Body of pancreas (tissue), 4 donors: ENCODE results near the gene PTDSS2. TPM values are rescaled to one million over a fixed set of nuclear protein-coding genes. Genes with fewer than 3 reads are reported as not detected.

Experiments used
- ATAC-seq: fragments of 150-250 bp; one replicate; pipeline ENCODE4 v1.9.1; 2016
- DNase-seq, 4 donors: peaks; one replicate each; pipeline ENCODE4 v3.0.0-alpha.2; 2019
- H3K27ac ChIP-seq, 4 donors: fragments of 200-600 bp; sonication (generic); 1 replicate in 3 of 4; 2 replicates in 1 of 4; pipeline versions ENCODE4 v1.5.1 to v1.6.1; 2016 to 2019; ENCODE audit warnings: mild to moderate bottlenecking in 1 of 4, mixed read lengths in 1 of 4, moderate library complexity in 1 of 4
- H3K27me3 ChIP-seq, 2 donors: fragments of 200-600 bp; sonication (generic); one replicate each; pipeline ENCODE4 v1.6.0; 2016; ENCODE audit warnings: mild to moderate bottlenecking in 1 of 2
- H3K36me3 ChIP-seq, 2 donors: fragments of 200-600 bp; sonication (generic); replicated peaks in 1 of 2; 2 replicates each; pipeline ENCODE4 v1.5.1; 2016; ENCODE audit warnings: low read depth in 2 of 2; ENCODE audit not compliant: insufficient read depth in 1 of 2
- H3K4me1 ChIP-seq: fragments of 200-600 bp; sonication (generic); one replicate; pipeline ENCODE4 v1.6.0; 2016
- H3K4me3 ChIP-seq, 2 donors: fragments of 200-600 bp; sonication (generic); 1 replicate in 1 of 2; 2 replicates in 1 of 2; pipeline ENCODE4 v1.5.1; 2016 to 2019
- H3K9me3 ChIP-seq, 3 donors: fragments of 200-600 bp; sonication (generic); 1 replicate in 2 of 3; 2 replicates in 1 of 3; pipeline ENCODE4 v1.5.1; 2016
- POLR2A ChIP-seq, 3 donors: fragments of 450-650 bp; IDR thresholded peaks; one replicate each; pipeline ENCODE4 v1.6.1; 2016; ENCODE audit warnings: antibody characterized with exemption in 3 of 3, mild to moderate bottlenecking in 2 of 3
- WGBS, 2 donors: methylation state at CpG; one replicate each; pipeline ENCODE4 v1.1.5; 2017; 5-methylcytosine and 5-hydroxymethylcytosine counted together
- intact Hi-C: fragments of 100-400 bp; cut with DNase I; formaldehyde crosslinking; loops from one replicate; pipeline ENCODE4 v1.15.1; 2023
- small RNA-seq: library from RNA; depleted of rRNA; stranded (forward); fragments of <200 nt; gene quantifications from one replicate; pipeline ENCODE3, GENCODE V24; 2016
- total RNA-seq, 2 donors: library from RNA; depleted of rRNA; stranded (reverse); fragments of >200 nt; gene quantifications; one replicate each; pipeline ENCODE4 v1.1.0, GENCODE V29; 2016
- TF ChIP-seq, protein P1 (sequence below), 7 experiments: fragments of 450-650 bp in 4 of 7; fragments of 200-600 bp in 3 of 7; sonication (generic) in 3 of 7; IDR thresholded peaks; one replicate each; pipeline ENCODE4 v1.5.1; 2016 to 2019; ENCODE audit warnings: antibody characterized with exemption in 7 of 7

Gene PTDSS2
- total RNA-seq, 2 donors from 2014 or later: 17.4 to 93.3 TPM

- Histone ChIP-seq H3K9me3 (no peaks in the 10 kb centered on the region), H3K4me3 (peak within 1 kb of the TSS in 1 of 2 donors; percentile 13), H3K36me3 (peaks cover 0 to 1% of the 10 kb centered on the region in 2 donors), H3K4me1 (peaks cover 36% of the 10 kb centered on the region), H3K27ac (peak within 1 kb of the TSS; percentile 85 to 92 (median 90)), H3K27me3 (no peaks in the 10 kb centered on the region)
- TF ChIP-seq, protein P1, sequence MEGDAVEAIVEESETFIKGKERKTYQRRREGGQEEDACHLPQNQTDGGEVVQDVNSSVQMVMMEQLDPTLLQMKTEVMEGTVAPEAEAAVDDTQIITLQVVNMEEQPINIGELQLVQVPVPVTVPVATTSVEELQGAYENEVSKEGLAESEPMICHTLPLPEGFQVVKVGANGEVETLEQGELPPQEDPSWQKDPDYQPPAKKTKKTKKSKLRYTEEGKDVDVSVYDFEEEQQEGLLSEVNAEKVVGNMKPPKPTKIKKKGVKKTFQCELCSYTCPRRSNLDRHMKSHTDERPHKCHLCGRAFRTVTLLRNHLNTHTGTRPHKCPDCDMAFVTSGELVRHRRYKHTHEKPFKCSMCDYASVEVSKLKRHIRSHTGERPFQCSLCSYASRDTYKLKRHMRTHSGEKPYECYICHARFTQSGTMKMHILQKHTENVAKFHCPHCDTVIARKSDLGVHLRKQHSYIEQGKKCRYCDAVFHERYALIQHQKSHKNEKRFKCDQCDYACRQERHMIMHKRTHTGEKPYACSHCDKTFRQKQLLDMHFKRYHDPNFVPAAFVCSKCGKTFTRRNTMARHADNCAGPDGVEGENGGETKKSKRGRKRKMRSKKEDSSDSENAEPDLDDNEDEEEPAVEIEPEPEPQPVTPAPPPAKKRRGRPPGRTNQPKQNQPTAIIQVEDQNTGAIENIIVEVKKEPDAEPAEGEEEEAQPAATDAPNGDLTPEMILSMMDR (IDR thresholded peaks at IDR 0.05): peak in 1 of 7 experiments; percentile 13
- peak in 2 of 3 donors; percentile 44 to 61 for TF ChIP-seq POLR2A (IDR thresholded peaks at IDR 0.05)
- ATAC-seq (peak; percentile 66), DNase-seq (peak; percentile 90 to 94 (median 94))
- 4% methylated on average over 91 of the region's 93 CpGs; no CpG with 5 or more reads in 1 of the 2 donors for WGBS, 2 donors
- intact Hi-C loops: no loop called here
These were observed 87.0 kb downstream of the PTDSS2 start, which contains the start of gene LRRC56 for GRCh38 chr11:536841-537621. LRRC56 (plus strand) TSS chr11:537527; CDS start chr11:540685, 3,158 bp downstream.

- Histone ChIP-seq H3K27me3 (no peaks in the 10 kb centered on the region), H3K4me1 (peaks cover 36% of the 10 kb centered on the region), H3K9me3 (no peaks in the 10 kb centered on the region), H3K4me3 (peak overlapping the region in 1 of 2 donors; percentile 13), H3K36me3 (no peaks in the 10 kb centered on the region), H3K27ac (peak overlapping the region in 2 of 4 donors; percentile 90 to 92)
- WGBS, 2 donors: 30 to 60% methylated on average over 1 to 19 of the region's 19 CpGs
- peak in 3 of 4 donors; percentile 7 to 16 (median 11) for DNase-seq
- intact Hi-C loops: no loop called here
- ATAC-seq: no peak
- TF ChIP-seq, protein P1 (IDR thresholded peaks at IDR 0.05): peak in 1 of 7 experiments; percentile 7
- TF ChIP-seq POLR2A (IDR thresholded peaks at IDR 0.05): no peak
These were observed 87.7 kb downstream of the PTDSS2 start for GRCh38 chr11:537622-538430.

- no peaks in the 10 kb centered on the region for H3K27me3 ChIP-seq
- ATAC-seq (no peak), DNase-seq (peak in 1 of 4 donors; percentile 11)
- no peak overlapping the region for H3K4me3 ChIP-seq
- intact Hi-C loops: no loop called here
- no peaks in the 10 kb centered on the region for H3K36me3 ChIP-seq
- TF ChIP-seq, protein P1 (IDR thresholded peaks at IDR 0.05): no peak
- no peak for TF ChIP-seq POLR2A (IDR thresholded peaks at IDR 0.05)
- H3K4me1 ChIP-seq: peaks cover 36% of the 10 kb centered on the region
- WGBS, 2 donors: 84 to 90% methylated on average over 15 to 20 of the region's 20 CpGs
- no peak overlapping the region for H3K27ac ChIP-seq
- H3K9me3 ChIP-seq: no peaks in the 10 kb centered on the region
These were observed 88.5 kb downstream of the PTDSS2 start for GRCh38 chr11:538431-539051.

- Histone ChIP-seq H3K27me3 (no peaks in the 10 kb centered on the region), H3K27ac (no peak overlapping the region), H3K9me3 (no peaks in the 10 kb centered on the region), H3K36me3 (no peaks in the 10 kb centered on the region), H3K4me3 (no peak overlapping the region), H3K4me1 (peaks cover 26% of the 10 kb centered on the region)
- no peak for ATAC-seq
- no peak for DNase-seq
- WGBS, 2 donors: 91% methylated on average over 5 of the region's 8 CpGs
- intact Hi-C loops: no loop called here
- TF ChIP-seq, protein P1 (IDR thresholded peaks at IDR 0.05): no peak
- no peak for TF ChIP-seq POLR2A (IDR thresholded peaks at IDR 0.05)
These were observed 89.9 kb downstream of the PTDSS2 start for GRCh38 chr11:539971-540481.

Small RNA genes lying within 50 kb of the gene (small RNA-seq; reads per million reads assigned to genes)
- not detected for gene RN7SL838P

Other genes with a start within 250 kb of the PTDSS2 start
- 10 to 100 TPM; 22.3 to 31.0 TPM for gene BET1L, start 242.9 kb upstream of the PTDSS2 start, total RNA-seq
- 10 to 100 TPM; 59.3 to 88.5 TPM for gene RIC8A, start 242.6 kb upstream of the PTDSS2 start, total RNA-seq
- 10 to 100 TPM; 22.1 to 22.6 TPM for gene SIRT3, start 213.9 kb upstream of the PTDSS2 start, total RNA-seq
- gene PSMD13, start 213.3 kb upstream of the PTDSS2 start, total RNA-seq: 10 to 100 TPM; 40.2 to 52.4 TPM
- gene NLRP6, start 171.9 kb upstream of the PTDSS2 start, total RNA-seq: 1 to 10 TPM in 1 of 2 donors, not detected in 1; 1.0 TPM
- gene PGGHG, start 161.2 kb upstream of the PTDSS2 start, total RNA-seq: 100 to 1,000 TPM; 248 to 484 TPM
- gene IFITM5, start 150.8 kb upstream of the PTDSS2 start, total RNA-seq: not detected
- gene IFITM2, start 142.5 kb upstream of the PTDSS2 start, total RNA-seq: 10 to 100 TPM; 31.0 to 90.3 TPM
- 10 to 100 TPM; 31.0 to 39.7 TPM for gene IFITM1, start 136.2 kb upstream of the PTDSS2 start, total RNA-seq
- gene IFITM3, start 129.4 kb upstream of the PTDSS2 start, total RNA-seq: 10 to 100 TPM; 51.4 to 59.7 TPM
- gene B4GALNT4, start 80.8 kb upstream of the PTDSS2 start, total RNA-seq: 1 to 10 TPM in 1 of 2 donors, not detected in 1; 2.1 TPM
- gene PKP3, start 56.1 kb upstream of the PTDSS2 start, total RNA-seq: 10 to 100 TPM; 46.2 to 48.8 TPM
- gene SIGIRR, start 35.3 kb upstream of the PTDSS2 start, total RNA-seq: 10 to 100 TPM; 50.8 to 65.6 TPM
- 10 to 100 TPM; 15.6 to 26.4 TPM for gene ANO9, start 8.3 kb upstream of the PTDSS2 start, total RNA-seq
- gene RNH1, start 57.0 kb downstream of the PTDSS2 start, total RNA-seq: 100 to 1,000 TPM in 1 of 2 donors, 10 to 100 TPM in 1; 97.8 to 153 TPM
- 10 to 100 TPM; 13.0 to 15.8 TPM for gene HRAS, start 85.3 kb downstream of the PTDSS2 start, total RNA-seq
- 1 to 10 TPM; 1.6 to 2.3 TPM for gene LRRC56, start 87.2 kb downstream of the PTDSS2 start, total RNA-seq
- 10 to 100 TPM in 1 of 2 donors, 1 to 10 TPM in 1; 6.0 to 12.9 TPM for gene LMNTD2, start 110.5 kb downstream of the PTDSS2 start, total RNA-seq
- 100 to 1,000 TPM in 1 of 2 donors, 10 to 100 TPM in 1; 49.5 to 134 TPM for gene RASSF7, start 110.7 kb downstream of the PTDSS2 start, total RNA-seq
- 10 to 100 TPM; 18.2 to 34.3 TPM for gene PHRF1, start 126.2 kb downstream of the PTDSS2 start, total RNA-seq
- 10 to 100 TPM; 10.4 to 10.9 TPM for gene IRF7, start 165.7 kb downstream of the PTDSS2 start, total RNA-seq
- 10 to 100 TPM in 1 of 2 donors, not detected in 1; 14.5 TPM for gene CDHR5, start 174.7 kb downstream of the PTDSS2 start, total RNA-seq
- not detected for gene SCT, start 176.9 kb downstream of the PTDSS2 start, total RNA-seq
- gene DRD4, start 187.0 kb downstream of the PTDSS2 start, total RNA-seq: 1 to 10 TPM in 1 of 2 donors, not detected in 1; 3.0 TPM
- 10 to 100 TPM; 15.8 to 28.0 TPM for gene DEAF1, start 244.9 kb downstream of the PTDSS2 start, total RNA-seq
- gene TMEM80, start 245.5 kb downstream of the PTDSS2 start, total RNA-seq: 10 to 100 TPM; 21.8 to 36.3 TPM